SK-N-SH treated with all-trans-retinoic acid at 6 μM for 48 hours (cell line): ENCODE data around the gene SLCO3A1.

Experiments
- ARNTL ChIP-seq: fragments of 450-650 bp; formaldehyde crosslinking; IDR thresholded peaks from 2 replicates; pipeline ENCODE4 v1.5.0; 2020; ENCODE audit warnings: low read depth, mild to moderate bottlenecking, moderate library complexity, borderline replicate concordance
- CSRNP3 ChIP-seq: fragments of 250-450 bp; sonication (Bioruptor Pico); IDR thresholded peaks from 2 replicates; pipeline ENCODE4 v1.5.1; 2021; ENCODE audit warnings: mild to moderate bottlenecking, moderate library complexity
- ESRRG ChIP-seq: fragments of 250-450 bp; sonication (Bioruptor Pico); IDR thresholded peaks from 2 replicates; pipeline ENCODE4 v1.6.1; 2021; ENCODE audit warnings: mild to moderate bottlenecking
- GLIS3 ChIP-seq: fragments of 250-450 bp; sonication (Bioruptor Pico); IDR thresholded peaks from 2 replicates; pipeline ENCODE4 v1.5.0; 2020; ENCODE audit warnings: mild to moderate bottlenecking, moderate library complexity
- ISL1 ChIP-seq: fragments of 250-450 bp; sonication (Bioruptor Pico); IDR thresholded peaks from 2 replicates; pipeline ENCODE4 v2.1.2; 2022; ENCODE audit warnings: mild to moderate bottlenecking, moderate library complexity
- OSR1 ChIP-seq: fragments of 250-450 bp; sonication (Bioruptor Pico); IDR thresholded peaks from 2 replicates; pipeline ENCODE4 v1.8.0; 2022; ENCODE audit warnings: moderate library complexity, mild to moderate bottlenecking, inconsistent platforms
- PATZ1 ChIP-seq: fragments of 250-450 bp; sonication (Bioruptor Pico); IDR thresholded peaks from 2 replicates; pipeline ENCODE4 v1.8.0; 2020; ENCODE audit warnings: mild to moderate bottlenecking, moderate library complexity, borderline replicate concordance
- PPARA ChIP-seq: fragments of 250-450 bp; sonication (Bioruptor Pico); IDR thresholded peaks from 2 replicates; pipeline ENCODE4 v1.5.0; 2020; ENCODE audit warnings: mild to moderate bottlenecking, borderline replicate concordance
- RARB ChIP-seq: fragments of 250-450 bp; sonication (Bioruptor Pico); IDR thresholded peaks from 2 replicates; pipeline ENCODE4 v1.8.0; 2021; ENCODE audit warnings: mild to moderate bottlenecking, moderate library complexity
- TOX ChIP-seq: fragments of 250-450 bp; sonication (Bioruptor Pico); IDR thresholded peaks from 2 replicates; pipeline ENCODE4 v1.8.0; 2021; ENCODE audit warnings: mild to moderate bottlenecking, moderate library complexity, borderline replicate concordance
- ZFP3 ChIP-seq: fragments of 250-450 bp; sonication (Bioruptor Pico); IDR thresholded peaks from 2 replicates; pipeline ENCODE4 v1.5.0; 2020; ENCODE audit warnings: mild to moderate bottlenecking, moderate library complexity
- ZFP30 ChIP-seq: fragments of 450-650 bp; formaldehyde crosslinking; IDR thresholded peaks from 2 replicates; pipeline ENCODE4 v1.5.0; 2022; ENCODE audit warnings: mild to moderate bottlenecking, moderate library complexity
- TF ChIP-seq, protein P1 (sequence below): fragments of 250-450 bp; sonication (Bioruptor Pico); IDR thresholded peaks from 2 replicates; pipeline ENCODE4 v1.5.0; 2020; ENCODE audit warnings: mild to moderate bottlenecking, moderate library complexity

- TF ChIP-seq ISL1 (CRISPR knock-in tag), result no peak
- TF ChIP-seq ZFP3 (CRISPR knock-in tag), result no peak
- TF ChIP-seq OSR1 (CRISPR knock-in tag), result no peak
- no peak for TF ChIP-seq RARB
- TF ChIP-seq ARNTL, result no peak
- no peak for TF ChIP-seq CSRNP3 (CRISPR knock-in tag)
- no peak for TF ChIP-seq PATZ1 (CRISPR knock-in tag)
- TF ChIP-seq PPARA (CRISPR knock-in tag), result no peak
- TF ChIP-seq GLIS3 (CRISPR knock-in tag), result no peak
- TF ChIP-seq ESRRG (CRISPR knock-in tag), result no peak
- no peak for TF ChIP-seq TOX
- TF ChIP-seq ZFP30, result no peak
- TF ChIP-seq, protein P1, sequence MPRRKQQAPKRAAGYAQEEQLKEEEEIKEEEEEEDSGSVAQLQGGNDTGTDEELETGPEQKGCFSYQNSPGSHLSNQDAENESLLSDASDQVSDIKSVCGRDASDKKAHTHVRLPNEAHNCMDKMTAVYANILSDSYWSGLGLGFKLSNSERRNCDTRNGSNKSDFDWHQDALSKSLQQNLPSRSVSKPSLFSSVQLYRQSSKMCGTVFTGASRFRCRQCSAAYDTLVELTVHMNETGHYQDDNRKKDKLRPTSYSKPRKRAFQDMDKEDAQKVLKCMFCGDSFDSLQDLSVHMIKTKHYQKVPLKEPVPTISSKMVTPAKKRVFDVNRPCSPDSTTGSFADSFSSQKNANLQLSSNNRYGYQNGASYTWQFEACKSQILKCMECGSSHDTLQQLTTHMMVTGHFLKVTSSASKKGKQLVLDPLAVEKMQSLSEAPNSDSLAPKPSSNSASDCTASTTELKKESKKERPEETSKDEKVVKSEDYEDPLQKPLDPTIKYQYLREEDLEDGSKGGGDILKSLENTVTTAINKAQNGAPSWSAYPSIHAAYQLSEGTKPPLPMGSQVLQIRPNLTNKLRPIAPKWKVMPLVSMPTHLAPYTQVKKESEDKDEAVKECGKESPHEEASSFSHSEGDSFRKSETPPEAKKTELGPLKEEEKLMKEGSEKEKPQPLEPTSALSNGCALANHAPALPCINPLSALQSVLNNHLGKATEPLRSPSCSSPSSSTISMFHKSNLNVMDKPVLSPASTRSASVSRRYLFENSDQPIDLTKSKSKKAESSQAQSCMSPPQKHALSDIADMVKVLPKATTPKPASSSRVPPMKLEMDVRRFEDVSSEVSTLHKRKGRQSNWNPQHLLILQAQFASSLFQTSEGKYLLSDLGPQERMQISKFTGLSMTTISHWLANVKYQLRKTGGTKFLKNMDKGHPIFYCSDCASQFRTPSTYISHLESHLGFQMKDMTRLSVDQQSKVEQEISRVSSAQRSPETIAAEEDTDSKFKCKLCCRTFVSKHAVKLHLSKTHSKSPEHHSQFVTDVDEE (CRISPR knock-in tag), result no peak
Measured at GRCh38 chr15:92097474-92098178, 244.1 kb downstream of the SLCO3A1 start.
